Measurements from ENCODE around the gene HOXA10. TPM values are rescaled to one million over a fixed set of nuclear protein-coding genes. Genes with fewer than 3 reads are reported as not detected.

Gene HOXA10
- total and polyA plus RNA-seq, 2 donors (not counting 1 experiment from before 2014, with no cell fraction given) = 0.17 to 1.00 TPM

DNA sequence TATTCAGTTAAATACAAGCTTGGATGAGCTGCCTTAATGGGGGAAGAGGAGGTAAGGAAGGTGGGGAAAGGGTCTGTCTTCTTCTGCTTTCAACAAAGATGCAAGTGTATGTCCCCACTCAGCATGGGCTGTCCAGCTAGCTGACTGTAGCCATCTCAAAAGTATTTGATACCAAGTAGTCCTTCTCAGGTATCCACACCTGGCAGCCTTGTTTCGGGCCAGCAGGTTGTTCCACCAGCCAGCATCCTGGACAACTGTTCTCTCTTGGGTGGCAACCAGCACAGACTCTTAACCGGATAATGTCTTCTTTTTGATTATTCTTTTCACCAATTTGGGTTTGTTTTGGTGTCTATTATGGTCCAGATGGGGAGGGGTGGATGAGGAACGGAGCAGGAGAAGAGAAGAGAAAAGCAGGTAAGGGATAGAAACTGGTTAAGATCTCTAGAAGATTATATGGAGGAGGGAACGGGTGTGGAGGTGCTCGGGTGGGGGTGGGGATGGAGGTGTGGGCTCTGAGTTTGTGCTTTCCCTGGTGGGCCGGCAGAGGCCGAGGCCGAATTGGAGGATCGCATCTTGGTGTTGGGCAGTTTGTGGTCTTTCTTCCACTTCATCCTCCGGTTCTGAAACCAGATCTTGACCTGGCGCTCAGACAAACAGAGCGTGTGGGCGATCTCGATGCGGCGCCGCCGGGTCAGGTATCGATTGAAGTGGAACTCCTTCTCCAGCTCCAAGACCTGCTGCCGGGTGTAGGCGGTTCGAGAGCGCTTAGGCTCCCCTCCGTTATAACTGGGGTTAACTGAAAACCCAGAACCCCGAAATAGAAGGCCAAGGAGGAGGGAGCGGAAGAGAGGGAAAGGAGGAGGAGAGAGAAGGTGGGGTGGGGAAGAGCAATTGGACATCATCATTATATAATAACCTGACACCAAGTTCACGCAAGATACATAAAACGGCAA lies 45.1 kb downstream of the HOXA10 start:
- TF ChIP-seq, protein P1, sequence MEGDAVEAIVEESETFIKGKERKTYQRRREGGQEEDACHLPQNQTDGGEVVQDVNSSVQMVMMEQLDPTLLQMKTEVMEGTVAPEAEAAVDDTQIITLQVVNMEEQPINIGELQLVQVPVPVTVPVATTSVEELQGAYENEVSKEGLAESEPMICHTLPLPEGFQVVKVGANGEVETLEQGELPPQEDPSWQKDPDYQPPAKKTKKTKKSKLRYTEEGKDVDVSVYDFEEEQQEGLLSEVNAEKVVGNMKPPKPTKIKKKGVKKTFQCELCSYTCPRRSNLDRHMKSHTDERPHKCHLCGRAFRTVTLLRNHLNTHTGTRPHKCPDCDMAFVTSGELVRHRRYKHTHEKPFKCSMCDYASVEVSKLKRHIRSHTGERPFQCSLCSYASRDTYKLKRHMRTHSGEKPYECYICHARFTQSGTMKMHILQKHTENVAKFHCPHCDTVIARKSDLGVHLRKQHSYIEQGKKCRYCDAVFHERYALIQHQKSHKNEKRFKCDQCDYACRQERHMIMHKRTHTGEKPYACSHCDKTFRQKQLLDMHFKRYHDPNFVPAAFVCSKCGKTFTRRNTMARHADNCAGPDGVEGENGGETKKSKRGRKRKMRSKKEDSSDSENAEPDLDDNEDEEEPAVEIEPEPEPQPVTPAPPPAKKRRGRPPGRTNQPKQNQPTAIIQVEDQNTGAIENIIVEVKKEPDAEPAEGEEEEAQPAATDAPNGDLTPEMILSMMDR (conservative IDR thresholded peaks at IDR 0.05 in 1 of 2, IDR thresholded peaks at IDR 0.05 in 1 of 2; ENCODE audit: low read depth in 1 of 2, low read length in 2 of 2) = no peak
- no peak for TF ChIP-seq EZH2 (IDR thresholded peaks at IDR 0.05; ENCODE audit: low read length, missing control alignments)
- Histone ChIP-seq H3K4me1 (ENCODE audit: control insufficient read depth, extremely low read depth, insufficient read depth, low read length) (peaks cover 9% of the 10 kb centered on the region), H2AFZ (ENCODE audit: low read length) (no peak overlapping the region), H3K9me3 (ENCODE audit: control insufficient read depth, insufficient read depth, low read depth, low read length) (no peaks in the 10 kb centered on the region), H3K27me3 (ENCODE audit: control insufficient read depth, insufficient read depth, low read length) (no peaks in the 10 kb centered on the region), H3K36me3 (ENCODE audit: control insufficient read depth, insufficient read depth, low read length) (no peaks in the 10 kb centered on the region), H3K4me3 (replicated peaks in 1 of 4; ENCODE audit: control extremely low read depth in 1 of 4, insufficient read depth in 1 of 4, low read depth in 3 of 4, low read length in 4 of 4) (peak overlapping the region in 3 of 4 experiments; percentile 34 to 71 (median 45)), H4K20me1 (ENCODE audit: control insufficient read depth, extremely low read depth, insufficient read depth, low read length) (no peaks in the 10 kb centered on the region), H3K27ac (ENCODE audit: insufficient read depth, low read length) (no peak overlapping the region), H3K79me2 (ENCODE audit: control insufficient read depth, insufficient read depth, low read length) (peaks cover 18% of the 10 kb centered on the region), H3K4me2 (ENCODE audit: extremely low read depth, insufficient read depth, low read length) (peak overlapping the region; percentile 71), H3K9ac (ENCODE audit: insufficient read depth, low read length) (no peak overlapping the region)
- DNase-seq (ENCODE audit: low read depth in 2 of 2) = peak in 1 of 2 donors; percentile 32

DNA sequence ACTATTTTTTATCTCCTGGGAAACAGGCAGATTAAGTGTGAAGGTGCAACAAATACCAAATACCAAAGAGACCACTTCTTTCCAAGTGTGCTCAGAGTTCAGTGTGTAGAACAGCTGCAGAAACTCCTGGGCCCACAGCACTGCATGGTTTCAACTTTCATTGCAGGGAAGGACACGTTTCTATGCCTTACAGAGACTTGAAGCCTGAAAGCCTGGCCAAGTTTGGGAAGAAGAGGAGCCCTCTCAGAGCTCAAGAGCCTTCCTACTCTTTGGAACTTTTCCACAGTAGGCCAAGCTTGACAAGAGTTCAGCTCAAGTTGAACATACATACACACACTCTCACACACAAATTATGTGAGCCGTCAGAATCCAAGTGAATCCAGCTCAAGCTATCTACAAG lies 46.1 kb downstream of the HOXA10 start:
- Histone ChIP-seq H4K20me1 (ENCODE audit: control insufficient read depth, extremely low read depth, insufficient read depth, low read length) (no peaks in the 10 kb centered on the region), H3K9ac (ENCODE audit: insufficient read depth, low read length) (no peak overlapping the region), H3K4me1 (ENCODE audit: control insufficient read depth, extremely low read depth, insufficient read depth, low read length) (peaks cover 13% of the 10 kb centered on the region), H3K79me2 (ENCODE audit: control insufficient read depth, insufficient read depth, low read length) (peaks cover 16% of the 10 kb centered on the region), H2AFZ (ENCODE audit: low read length) (no peak overlapping the region), H3K4me2 (ENCODE audit: extremely low read depth, insufficient read depth, low read length) (no peak overlapping the region), H3K27me3 (ENCODE audit: control insufficient read depth, insufficient read depth, low read length) (no peaks in the 10 kb centered on the region), H3K27ac (ENCODE audit: insufficient read depth, low read length) (no peak overlapping the region), H3K4me3 (replicated peaks in 1 of 4; ENCODE audit: control extremely low read depth in 1 of 4, insufficient read depth in 1 of 4, low read depth in 3 of 4, low read length in 4 of 4) (no peak overlapping the region), H3K9me3 (ENCODE audit: control insufficient read depth, insufficient read depth, low read depth, low read length) (no peaks in the 10 kb centered on the region), H3K36me3 (ENCODE audit: control insufficient read depth, insufficient read depth, low read length) (no peaks in the 10 kb centered on the region)
- TF ChIP-seq EZH2 (IDR thresholded peaks at IDR 0.05; ENCODE audit: low read length, missing control alignments) = no peak
- TF ChIP-seq, protein P1 (conservative IDR thresholded peaks at IDR 0.05 in 1 of 2, IDR thresholded peaks at IDR 0.05 in 1 of 2; ENCODE audit: low read depth in 1 of 2, low read length in 2 of 2) = no peak
- DNase-seq (ENCODE audit: low read depth in 2 of 2) = peak; percentile 70 to 86

DNA sequence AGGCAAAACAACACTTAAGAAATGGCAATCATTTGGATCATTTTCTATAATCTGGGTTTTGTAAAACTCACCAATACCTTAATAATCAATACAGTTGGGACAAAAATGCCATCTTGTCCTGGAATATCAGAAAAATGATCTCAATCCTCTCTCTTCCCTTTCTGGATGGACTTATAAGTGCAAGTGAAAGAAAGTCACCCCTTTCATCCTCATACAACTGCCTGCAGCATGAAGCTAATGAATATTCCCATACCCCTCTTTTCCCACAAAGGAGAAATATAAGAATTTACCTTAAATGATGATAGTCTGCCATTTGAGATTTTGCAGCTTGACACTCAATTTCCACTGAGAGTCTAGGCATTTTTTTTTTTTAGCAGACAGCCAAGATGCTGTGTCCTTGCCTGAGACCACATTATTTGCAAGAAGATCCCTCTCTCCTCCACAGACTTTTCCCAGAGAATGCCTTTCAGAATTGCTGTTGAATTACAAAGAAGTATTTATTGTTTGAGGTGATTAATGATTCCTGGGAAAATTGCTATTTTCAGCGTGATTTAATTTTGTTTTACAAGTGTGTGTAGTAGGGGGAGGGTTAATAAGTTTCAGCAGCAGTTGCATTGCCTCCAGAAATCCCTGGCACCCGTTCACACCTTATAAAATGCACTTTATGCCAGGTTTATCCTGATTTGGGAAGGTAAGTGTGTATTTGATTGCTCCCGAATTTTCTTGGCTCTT lies 47.4 kb downstream of the HOXA10 start:
- peak in 1 of 2 donors; percentile 64 for DNase-seq (ENCODE audit: low read depth in 2 of 2)
- H4K20me1 ChIP-seq (ENCODE audit: control insufficient read depth, extremely low read depth, insufficient read depth, low read length) = no peaks in the 10 kb centered on the region
- H3K36me3 ChIP-seq (ENCODE audit: control insufficient read depth, insufficient read depth, low read length) = no peaks in the 10 kb centered on the region
- no peak overlapping the region for H3K27ac ChIP-seq (ENCODE audit: insufficient read depth, low read length)
- no peak overlapping the region for H3K4me2 ChIP-seq (ENCODE audit: extremely low read depth, insufficient read depth, low read length)
- H3K9ac ChIP-seq (ENCODE audit: insufficient read depth, low read length) = no peak overlapping the region
- no peak overlapping the region for H2AFZ ChIP-seq (ENCODE audit: low read length)
- H3K79me2 ChIP-seq (ENCODE audit: control insufficient read depth, insufficient read depth, low read length) = peaks cover 19% of the 10 kb centered on the region
- H3K9me3 ChIP-seq (ENCODE audit: control insufficient read depth, insufficient read depth, low read depth, low read length) = no peaks in the 10 kb centered on the region
- TF ChIP-seq, protein P1 (conservative IDR thresholded peaks at IDR 0.05 in 1 of 2, IDR thresholded peaks at IDR 0.05 in 1 of 2; ENCODE audit: low read depth in 1 of 2, low read length in 2 of 2) = no peak
- no peak for TF ChIP-seq EZH2 (IDR thresholded peaks at IDR 0.05; ENCODE audit: low read length, missing control alignments)
- H3K4me3 ChIP-seq (replicated peaks in 1 of 4; ENCODE audit: control extremely low read depth in 1 of 4, insufficient read depth in 1 of 4, low read depth in 3 of 4, low read length in 4 of 4) = no peak overlapping the region
- no peaks in the 10 kb centered on the region for H3K27me3 ChIP-seq (ENCODE audit: control insufficient read depth, insufficient read depth, low read length)
- peaks cover 11% of the 10 kb centered on the region for H3K4me1 ChIP-seq (ENCODE audit: control insufficient read depth, extremely low read depth, insufficient read depth, low read length)
